ENCODE results near the gene ANKRD52.
A peak's percentile ranks its signal among the peaks of the same experiment; 100 is the strongest.
"Not testable (repeated sequence)": the region's sequence is repeated elsewhere in the genome, so short reads cannot be mapped to it uniquely, and the experiment has no call there.

The ANKRD52 gene

GRCh38 chr12:56258068-56258819 lies at the start of gene ANKRD52:
Gene ANKRD52 (minus strand): TSS chr12:56258384. CDS start chr12:56258269, 115 bp downstream.
- peak; percentile 74 for DNase-seq

- DNase-seq, result no peak
These were observed 49.2 kb upstream of the ANKRD52 start for GRCh38 chr12:56307221-56307965.

- DNase-seq, result no peak
These were observed 46.8 kb upstream of the ANKRD52 start for GRCh38 chr12:56304872-56305590.

GRCh38 chr12:56304276-56304675 lies 46.1 kb upstream of the ANKRD52 start:
- no peak for DNase-seq

GRCh38 chr12:56300644-56301464 lies 42.7 kb upstream of the ANKRD52 start:
- no peak for DNase-seq

GRCh38 chr12:56299853-56300643 lies 41.9 kb upstream of the ANKRD52 start, which contains the start of gene CS:
Gene CS (minus strand): TSS chr12:56300330. CDS start chr12:56300201, 129 bp downstream.
- DNase-seq, result peak; percentile 98

GRCh38 chr12:56299308-56299852 lies 41.2 kb upstream of the ANKRD52 start:
- peak; percentile 21 for DNase-seq

GRCh38 chr12:56298828-56299227 lies 40.6 kb upstream of the ANKRD52 start:
- DNase-seq, result no peak

GRCh38 chr12:56297400-56297799 lies 39.2 kb upstream of the ANKRD52 start:
- no peak for DNase-seq

GRCh38 chr12:56296295-56296694 lies 38.1 kb upstream of the ANKRD52 start:
- DNase-seq, result no peak

GRCh38 chr12:56293795-56294194 lies 35.6 kb upstream of the ANKRD52 start:
- DNase-seq, result no peak

GRCh38 chr12:56288705-56289387 lies 30.7 kb upstream of the ANKRD52 start:
- DNase-seq, result no peak

- DNase-seq, result no peak
These were observed 28.1 kb upstream of the ANKRD52 start for GRCh38 chr12:56286044-56286830.

- not testable (repeated sequence) for DNase-seq
These were observed 26.1 kb upstream of the ANKRD52 start for GRCh38 chr12:56284263-56284662.

- DNase-seq, result no peak
These were observed 24.4 kb upstream of the ANKRD52 start for GRCh38 chr12:56282579-56282978.

GRCh38 chr12:56282030-56282429 lies 23.8 kb upstream of the ANKRD52 start:
- no peak for DNase-seq

- no peak for DNase-seq
These were observed 22.7 kb upstream of the ANKRD52 start for GRCh38 chr12:56280849-56281248.

GRCh38 chr12:56278905-56279304 lies 20.7 kb upstream of the ANKRD52 start:
- no peak for DNase-seq

GRCh38 chr12:56274299-56274698 lies 16.1 kb upstream of the ANKRD52 start:
- no peak for DNase-seq

GRCh38 chr12:56272468-56272867 lies 14.3 kb upstream of the ANKRD52 start:
- not testable (repeated sequence) for DNase-seq
